ENCODE measurements around the gene CAST.
A peak's percentile ranks its signal among the peaks of the same experiment; 100 is the strongest.

CAST gene

DNA sequence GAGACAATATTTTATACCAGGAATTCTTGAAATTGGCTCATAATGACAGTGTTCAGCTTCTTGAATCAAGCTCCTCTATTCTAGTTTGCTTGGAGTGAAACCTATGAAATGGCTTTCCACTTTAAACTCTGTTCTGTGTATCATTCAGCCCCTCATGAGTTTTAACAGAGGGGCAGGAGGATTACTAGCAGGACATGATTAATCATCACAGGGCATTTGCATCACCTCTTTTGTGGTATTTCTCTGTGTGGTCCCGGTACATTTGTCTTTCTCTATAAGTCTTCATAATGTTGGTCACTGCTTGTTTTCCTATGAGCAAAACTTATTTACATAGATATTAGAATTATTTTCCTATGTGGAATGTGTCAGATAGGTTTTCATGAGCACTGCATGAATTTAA is 21.2 kb downstream of the CAST start:
- no peak overlapping the region for H3K4me3 ChIP-seq (ENCODE audit: low read length)
- no peaks in the 10 kb centered on the region for H3K27me3 ChIP-seq (ENCODE audit: control insufficient read depth, insufficient read depth, low read length)
- H3K4me1 ChIP-seq (ENCODE audit: control insufficient read depth, insufficient read depth, low read length), result no peaks in the 10 kb centered on the region
- no peak overlapping the region for H3K27ac ChIP-seq (ENCODE audit: low read depth, low read length)
- no peaks in the 10 kb centered on the region for H3K36me3 ChIP-seq (ENCODE audit: control insufficient read depth, insufficient read depth, low read length)
- H3K9ac ChIP-seq (ENCODE audit: low read length), result no peak overlapping the region

DNA sequence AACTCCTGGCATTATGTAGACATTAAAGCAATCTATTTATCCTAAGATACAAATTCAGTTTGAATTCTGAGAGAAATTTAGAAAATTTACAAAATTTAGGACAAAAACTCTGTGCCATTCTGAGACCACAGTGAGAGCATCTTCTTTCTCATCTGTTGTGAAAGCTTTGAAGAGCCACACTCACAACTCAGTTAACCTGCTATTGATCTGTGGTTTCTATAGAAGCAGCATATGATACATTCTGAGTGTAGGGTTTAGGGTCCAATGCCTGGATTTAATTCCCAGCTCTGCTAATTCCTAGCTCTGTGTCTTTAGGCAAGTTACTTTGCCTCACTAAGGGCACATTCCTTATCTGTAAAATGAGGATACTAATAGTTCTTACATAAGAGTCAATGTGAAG is 21.6 kb downstream of the CAST start:
- Histone ChIP-seq H3K9ac (ENCODE audit: low read length) (no peak overlapping the region), H3K4me3 (ENCODE audit: low read length) (no peak overlapping the region), H3K36me3 (ENCODE audit: control insufficient read depth, insufficient read depth, low read length) (no peaks in the 10 kb centered on the region), H3K27ac (ENCODE audit: low read depth, low read length) (no peak overlapping the region), H3K4me1 (ENCODE audit: control insufficient read depth, insufficient read depth, low read length) (no peaks in the 10 kb centered on the region), H3K27me3 (ENCODE audit: control insufficient read depth, insufficient read depth, low read length) (no peaks in the 10 kb centered on the region)

DNA sequence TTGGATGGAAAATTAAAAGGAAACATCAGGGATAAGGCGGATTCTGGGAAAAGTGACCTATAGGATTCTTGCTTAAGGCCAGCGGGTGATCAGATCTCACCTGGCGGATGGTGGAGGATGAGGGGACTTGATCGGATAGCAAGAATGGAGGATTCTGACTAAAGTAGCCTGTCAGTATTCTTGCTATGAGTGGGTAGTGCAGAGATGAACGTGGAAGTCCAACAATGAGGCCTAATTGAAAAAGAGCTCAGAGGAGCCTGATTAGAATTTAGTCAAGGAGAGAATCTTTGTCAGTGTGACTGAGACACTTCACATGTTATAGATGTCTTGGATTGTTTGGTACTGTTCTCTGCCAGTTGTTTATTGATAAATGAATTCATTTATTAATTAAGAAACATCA is 24.9 kb downstream of the CAST start:
- no peaks in the 10 kb centered on the region for H3K27me3 ChIP-seq (ENCODE audit: control insufficient read depth, insufficient read depth, low read length)
- no peak overlapping the region for H3K9ac ChIP-seq (ENCODE audit: low read length)
- H3K4me1 ChIP-seq (ENCODE audit: control insufficient read depth, insufficient read depth, low read length), result no peaks in the 10 kb centered on the region
- H3K4me3 ChIP-seq (ENCODE audit: low read length), result no peak overlapping the region
- no peak overlapping the region for H3K27ac ChIP-seq (ENCODE audit: low read depth, low read length)
- no peaks in the 10 kb centered on the region for H3K36me3 ChIP-seq (ENCODE audit: control insufficient read depth, insufficient read depth, low read length)

DNA sequence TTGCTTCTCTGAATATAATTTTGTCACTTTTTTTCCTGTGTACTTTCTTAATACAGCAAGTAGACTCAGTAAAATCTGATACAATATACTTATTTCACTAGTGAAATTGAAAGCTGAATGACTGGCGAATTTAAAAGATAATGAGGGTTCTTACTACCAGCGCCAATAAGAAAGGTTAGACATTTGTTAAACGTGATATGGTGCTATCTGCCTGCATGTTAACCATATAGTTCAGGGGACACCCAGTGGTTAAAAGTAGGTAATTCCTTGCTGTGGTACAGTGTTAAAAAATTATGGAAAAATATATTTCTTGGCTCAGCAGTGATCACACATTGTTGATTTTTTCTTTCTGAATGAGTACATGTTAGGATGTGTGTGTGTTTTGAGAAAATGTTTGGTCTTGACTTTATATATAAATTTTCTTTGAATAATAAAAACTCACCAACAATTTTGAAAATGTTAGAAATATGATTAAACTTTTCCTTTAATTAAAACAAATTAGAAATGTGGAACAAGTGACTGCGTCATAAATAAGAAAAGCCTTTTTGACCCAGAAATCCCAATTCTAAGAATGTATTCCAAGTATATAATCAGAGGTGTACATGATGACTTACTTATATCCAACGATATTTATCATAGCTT is 25.8 kb downstream of the CAST start:
- Histone ChIP-seq H3K9ac (ENCODE audit: low read length) (no peak overlapping the region), H3K4me1 (ENCODE audit: control insufficient read depth, insufficient read depth, low read length) (no peaks in the 10 kb centered on the region), H3K36me3 (ENCODE audit: control insufficient read depth, insufficient read depth, low read length) (no peaks in the 10 kb centered on the region), H3K27me3 (ENCODE audit: control insufficient read depth, insufficient read depth, low read length) (no peaks in the 10 kb centered on the region), H3K27ac (ENCODE audit: low read depth, low read length) (no peak overlapping the region), H3K4me3 (ENCODE audit: low read length) (no peak overlapping the region)

GRCh38 chr5:96690861-96691260 is 28.7 kb downstream of the CAST start:
- Histone ChIP-seq H3K4me1 (ENCODE audit: control insufficient read depth, insufficient read depth, low read length) (no peaks in the 10 kb centered on the region), H3K9ac (ENCODE audit: low read length) (no peak overlapping the region), H3K27me3 (ENCODE audit: control insufficient read depth, insufficient read depth, low read length) (no peaks in the 10 kb centered on the region), H3K27ac (ENCODE audit: low read depth, low read length) (no peak overlapping the region), H3K4me3 (ENCODE audit: low read length) (no peak overlapping the region), H3K36me3 (ENCODE audit: control insufficient read depth, insufficient read depth, low read length) (no peaks in the 10 kb centered on the region)

- Histone ChIP-seq H3K9ac (ENCODE audit: low read length) (no peak overlapping the region), H3K27ac (ENCODE audit: low read depth, low read length) (no peak overlapping the region), H3K36me3 (ENCODE audit: control insufficient read depth, insufficient read depth, low read length) (peaks cover 3% of the 10 kb centered on the region), H3K4me3 (ENCODE audit: low read length) (no peak overlapping the region), H3K4me1 (ENCODE audit: control insufficient read depth, insufficient read depth, low read length) (no peaks in the 10 kb centered on the region), H3K27me3 (ENCODE audit: control insufficient read depth, insufficient read depth, low read length) (no peaks in the 10 kb centered on the region)
These were observed 29.5 kb downstream of the CAST start for GRCh38 chr5:96691503-96692303.

DNA sequence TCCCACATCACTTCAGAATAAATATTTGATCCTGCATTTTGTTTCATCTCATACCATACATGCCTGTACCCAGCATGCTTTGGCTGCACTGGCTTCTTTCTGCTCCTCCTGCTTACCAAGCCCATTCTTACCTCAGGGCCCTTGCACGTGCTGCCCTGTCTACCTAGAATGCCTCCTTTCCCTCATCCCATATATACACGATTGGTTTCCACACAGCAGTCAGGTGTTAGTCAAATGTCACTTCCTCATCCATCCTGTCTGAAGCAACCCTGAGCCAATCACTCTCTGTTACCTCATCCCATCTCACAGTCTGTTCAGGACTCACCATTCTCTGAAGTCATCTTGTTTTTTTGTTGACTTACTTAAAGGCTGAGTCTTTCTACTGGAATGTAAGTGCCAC is 30.3 kb downstream of the CAST start:
- H3K27ac ChIP-seq (ENCODE audit: low read depth, low read length), result no peak overlapping the region
- H3K4me3 ChIP-seq (ENCODE audit: low read length), result no peak overlapping the region
- peaks cover 3% of the 10 kb centered on the region for H3K36me3 ChIP-seq (ENCODE audit: control insufficient read depth, insufficient read depth, low read length)
- H3K9ac ChIP-seq (ENCODE audit: low read length), result no peak overlapping the region
- no peaks in the 10 kb centered on the region for H3K4me1 ChIP-seq (ENCODE audit: control insufficient read depth, insufficient read depth, low read length)
- no peaks in the 10 kb centered on the region for H3K27me3 ChIP-seq (ENCODE audit: control insufficient read depth, insufficient read depth, low read length)

- H3K36me3 ChIP-seq (ENCODE audit: control insufficient read depth, insufficient read depth, low read length), result peaks cover 8% of the 10 kb centered on the region
- peaks cover 10% of the 10 kb centered on the region for H3K4me1 ChIP-seq (ENCODE audit: control insufficient read depth, insufficient read depth, low read length)
- H3K27ac ChIP-seq (ENCODE audit: low read depth, low read length), result no peak overlapping the region
- no peak overlapping the region for H3K9ac ChIP-seq (ENCODE audit: low read length)
- no peak overlapping the region for H3K4me3 ChIP-seq (ENCODE audit: low read length)
- no peaks in the 10 kb centered on the region for H3K27me3 ChIP-seq (ENCODE audit: control insufficient read depth, insufficient read depth, low read length)
These were observed 37.1 kb downstream of the CAST start for GRCh38 chr5:96699186-96699820.

DNA sequence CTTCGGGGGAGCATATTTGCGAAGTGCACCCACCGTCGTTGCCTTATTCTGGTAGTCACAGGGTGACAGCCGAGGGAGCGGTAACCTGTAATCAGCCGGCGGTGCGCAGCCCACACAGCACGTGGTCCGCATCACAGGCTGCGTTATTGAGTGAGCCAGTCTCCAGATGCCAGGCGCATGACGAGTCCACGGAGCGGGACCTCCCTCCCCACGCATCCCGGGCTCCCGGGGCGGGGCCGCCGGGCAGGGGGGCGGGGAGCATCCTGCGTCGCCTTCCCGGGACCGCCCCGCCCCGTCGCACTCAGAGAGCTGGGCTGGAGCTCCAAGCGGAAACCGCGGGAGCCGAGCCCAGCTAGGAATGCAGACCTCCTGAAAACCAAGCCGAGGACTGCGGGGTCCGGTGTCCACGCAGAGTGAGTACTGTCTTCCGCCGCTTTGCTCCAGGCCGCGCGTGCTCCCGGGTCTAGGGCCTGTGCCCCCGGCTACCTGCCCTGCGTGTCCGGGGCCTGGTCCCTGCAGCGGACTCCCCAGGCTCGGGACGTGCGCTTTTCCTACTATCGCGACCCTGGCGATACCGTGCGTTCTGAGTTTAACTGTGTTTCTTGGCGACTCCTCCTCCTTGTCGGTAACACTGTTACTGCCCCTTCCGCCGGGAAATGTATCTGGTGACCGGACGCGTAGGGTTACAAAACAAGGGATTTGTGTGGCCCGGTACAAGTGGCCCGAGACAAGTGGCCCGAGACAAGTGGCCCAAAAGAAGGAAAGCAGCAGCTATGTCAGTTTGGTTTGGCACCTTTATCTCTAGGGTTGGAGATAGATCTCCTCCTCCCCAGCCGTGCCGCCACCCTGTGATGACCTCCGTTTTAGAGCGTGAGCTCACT is 40.6 kb downstream of the CAST start:
- Histone ChIP-seq H3K4me1 (ENCODE audit: control insufficient read depth, insufficient read depth, low read length) (peaks cover 10% of the 10 kb centered on the region), H3K27ac (ENCODE audit: low read depth, low read length) (peak overlapping the region; percentile 89), H3K27me3 (ENCODE audit: control insufficient read depth, insufficient read depth, low read length) (no peaks in the 10 kb centered on the region)

DNA sequence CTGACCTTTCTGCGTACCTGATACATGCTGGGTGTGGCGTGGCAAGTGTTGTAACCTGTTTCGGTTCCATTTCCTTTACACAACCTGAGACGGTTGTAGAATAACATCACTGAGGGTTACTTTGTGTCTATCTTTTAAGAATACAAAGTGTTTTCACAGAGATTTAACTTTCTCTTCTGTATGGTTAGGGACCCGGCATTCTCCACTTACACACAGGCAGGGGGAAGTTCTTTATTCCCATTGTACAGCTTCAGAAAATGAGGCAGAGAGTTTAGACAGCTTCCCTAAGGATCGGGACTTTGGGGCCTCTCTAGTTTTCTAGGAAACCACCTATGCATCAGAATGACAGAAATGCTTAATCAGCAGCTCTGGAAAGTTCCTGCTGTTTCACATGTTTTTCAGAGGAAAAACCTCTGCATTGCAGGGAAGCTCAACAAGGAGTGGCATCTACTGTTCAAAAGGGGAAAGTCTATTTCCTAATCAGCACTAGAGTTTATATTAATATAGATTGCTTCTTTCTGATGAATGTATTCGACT is 41.3 kb downstream of the CAST start:
- H3K36me3 ChIP-seq (ENCODE audit: control insufficient read depth, insufficient read depth, low read length), result peaks cover 5% of the 10 kb centered on the region
- H3K4me1 ChIP-seq (ENCODE audit: control insufficient read depth, insufficient read depth, low read length), result peaks cover 10% of the 10 kb centered on the region
- peak overlapping the region; percentile 89 for H3K27ac ChIP-seq (ENCODE audit: low read depth, low read length)
- peak overlapping the region; percentile 84 for H3K9ac ChIP-seq (ENCODE audit: low read length)
- peak overlapping the region; percentile 93 for H3K4me3 ChIP-seq (ENCODE audit: low read length)
- no peaks in the 10 kb centered on the region for H3K27me3 ChIP-seq (ENCODE audit: control insufficient read depth, insufficient read depth, low read length)

More for the DNA sequence above, 40.6 kb downstream of the CAST start:
- H3K9ac ChIP-seq (ENCODE audit: low read length), result peak overlapping the region; percentile 84
- H3K4me3 ChIP-seq (ENCODE audit: low read length), result peak overlapping the region; percentile 93
- H3K36me3 ChIP-seq (ENCODE audit: control insufficient read depth, insufficient read depth, low read length), result peaks cover 5% of the 10 kb centered on the region

- Histone ChIP-seq H3K27me3 (ENCODE audit: control insufficient read depth, insufficient read depth, low read length) (no peaks in the 10 kb centered on the region), H3K4me3 (ENCODE audit: low read length) (peak overlapping the region; percentile 93), H3K36me3 (ENCODE audit: control insufficient read depth, insufficient read depth, low read length) (peaks cover 5% of the 10 kb centered on the region), H3K9ac (ENCODE audit: low read length) (no peak overlapping the region), H3K4me1 (ENCODE audit: control insufficient read depth, insufficient read depth, low read length) (peaks cover 10% of the 10 kb centered on the region), H3K27ac (ENCODE audit: low read depth, low read length) (peak overlapping the region; percentile 89)
These were observed 41.8 kb downstream of the CAST start for GRCh38 chr5:96703995-96704394.

Data from rectal smooth muscle tissue (tissue), 1 donor.